Body of pancreas (tissue), 4 donors: ENCODE data around the gene CNOT10.

ENCODE experiments used
- POLR2A ChIP-seq, 3 donors: fragments of 450-650 bp; IDR thresholded peaks; one replicate each; pipeline ENCODE4 v1.6.1; 2016; ENCODE audit warnings: antibody characterized with exemption in 3 of 3, mild to moderate bottlenecking in 2 of 3
- TF ChIP-seq, protein P1 (sequence below), 7 experiments: fragments of 450-650 bp in 4 of 7; fragments of 200-600 bp in 3 of 7; sonication (generic) in 3 of 7; IDR thresholded peaks; one replicate each; pipeline ENCODE4 v1.5.1; 2016 to 2019; ENCODE audit warnings: antibody characterized with exemption in 7 of 7

DNA sequence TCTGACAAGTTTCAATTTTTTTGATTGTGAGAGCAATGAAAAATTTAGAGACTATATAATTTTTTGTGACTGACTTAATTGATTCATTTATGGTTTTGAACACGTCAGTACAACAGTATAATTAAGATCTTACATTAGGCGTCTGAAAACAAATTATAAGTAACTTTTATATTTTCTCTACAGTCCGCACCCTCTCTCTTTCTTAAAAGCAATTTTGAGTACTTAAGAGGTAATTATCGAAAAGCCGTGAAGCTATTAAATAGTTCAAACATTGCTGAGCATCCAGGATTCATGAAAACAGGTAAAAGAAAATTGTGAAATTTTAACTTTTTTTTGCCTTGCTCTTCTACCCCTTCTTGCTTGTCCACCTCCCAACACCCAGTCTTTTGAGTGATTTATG is 34.9 kb downstream of the CNOT10 start:
- TF ChIP-seq, protein P1, sequence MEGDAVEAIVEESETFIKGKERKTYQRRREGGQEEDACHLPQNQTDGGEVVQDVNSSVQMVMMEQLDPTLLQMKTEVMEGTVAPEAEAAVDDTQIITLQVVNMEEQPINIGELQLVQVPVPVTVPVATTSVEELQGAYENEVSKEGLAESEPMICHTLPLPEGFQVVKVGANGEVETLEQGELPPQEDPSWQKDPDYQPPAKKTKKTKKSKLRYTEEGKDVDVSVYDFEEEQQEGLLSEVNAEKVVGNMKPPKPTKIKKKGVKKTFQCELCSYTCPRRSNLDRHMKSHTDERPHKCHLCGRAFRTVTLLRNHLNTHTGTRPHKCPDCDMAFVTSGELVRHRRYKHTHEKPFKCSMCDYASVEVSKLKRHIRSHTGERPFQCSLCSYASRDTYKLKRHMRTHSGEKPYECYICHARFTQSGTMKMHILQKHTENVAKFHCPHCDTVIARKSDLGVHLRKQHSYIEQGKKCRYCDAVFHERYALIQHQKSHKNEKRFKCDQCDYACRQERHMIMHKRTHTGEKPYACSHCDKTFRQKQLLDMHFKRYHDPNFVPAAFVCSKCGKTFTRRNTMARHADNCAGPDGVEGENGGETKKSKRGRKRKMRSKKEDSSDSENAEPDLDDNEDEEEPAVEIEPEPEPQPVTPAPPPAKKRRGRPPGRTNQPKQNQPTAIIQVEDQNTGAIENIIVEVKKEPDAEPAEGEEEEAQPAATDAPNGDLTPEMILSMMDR (IDR thresholded peaks at IDR 0.05) = no peak
- no peak for TF ChIP-seq POLR2A (IDR thresholded peaks at IDR 0.05)
